HepG2 (cell line): ENCODE results near the gene ZDHHC6.

Experiments used
- NR2F6 ChIP-seq, 2 experiments: IDR thresholded peaks; 2 replicates each; pipeline ENCODE4 v1.6.1; 2016; ENCODE audit warnings: antibody characterized with exemption in 1 of 2, mild to moderate bottlenecking in 1 of 2
- SRSF9 ChIP-seq: fragments of 200-400 bp; formaldehyde crosslinking; IDR thresholded peaks from 2 replicates; pipeline ENCODE4 v1.6.1; 2018; ENCODE audit warnings: borderline replicate concordance, mild to moderate bottlenecking, low read depth, low read length; ENCODE audit not compliant: insufficient read depth, poor library complexity, severe bottlenecking
- ZNF644 ChIP-seq: IDR thresholded peaks from 2 replicates; pipeline ENCODE4 v1.6.1; 2016; ENCODE audit warnings: low read depth
- TF ChIP-seq, protein P1 (sequence below): sonication (generic); formaldehyde crosslinking; IDR thresholded peaks from 2 replicates; pipeline ENCODE4 v1.8.1; 2023; ENCODE audit warnings: missing genetic modification reagents, inconsistent platforms, borderline replicate concordance
- TF ChIP-seq, protein P2 (sequence below): sonication (generic); formaldehyde crosslinking; IDR thresholded peaks from 2 replicates; pipeline ENCODE4 v1.5.0; 2020; ENCODE audit warnings: mild to moderate bottlenecking, missing genetic modification reagents, moderate library complexity

DNA sequence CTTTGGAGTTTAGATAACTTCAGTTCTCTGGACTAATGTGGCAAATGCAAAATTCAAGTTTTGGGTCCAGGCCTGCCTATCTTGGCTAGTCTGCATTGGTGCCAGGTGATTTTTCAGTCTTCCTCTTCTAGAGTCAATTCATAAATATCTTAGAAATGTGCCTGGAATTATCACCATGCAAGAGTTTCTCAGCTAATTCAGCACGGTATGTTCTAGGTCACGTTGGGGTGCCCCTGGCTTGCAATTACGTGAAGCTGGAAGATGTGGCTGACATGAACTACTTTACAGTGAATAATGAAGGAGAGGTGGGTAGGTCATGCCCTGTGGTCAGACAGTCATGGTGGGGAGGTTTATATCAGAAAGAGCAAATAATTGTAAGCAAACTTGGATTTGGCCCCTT lies 25.0 kb downstream of the ZDHHC6 start:
- TF ChIP-seq ZNF644 (CRISPR knock-in tag) (no peak), NR2F6 (IDR thresholded peaks at IDR 0.05) (no peak), NR2F6 (CRISPR knock-in tag; IDR thresholded peaks at IDR 0.05) (no peak), SRSF9 (no peak)
- TF ChIP-seq, protein P1, sequence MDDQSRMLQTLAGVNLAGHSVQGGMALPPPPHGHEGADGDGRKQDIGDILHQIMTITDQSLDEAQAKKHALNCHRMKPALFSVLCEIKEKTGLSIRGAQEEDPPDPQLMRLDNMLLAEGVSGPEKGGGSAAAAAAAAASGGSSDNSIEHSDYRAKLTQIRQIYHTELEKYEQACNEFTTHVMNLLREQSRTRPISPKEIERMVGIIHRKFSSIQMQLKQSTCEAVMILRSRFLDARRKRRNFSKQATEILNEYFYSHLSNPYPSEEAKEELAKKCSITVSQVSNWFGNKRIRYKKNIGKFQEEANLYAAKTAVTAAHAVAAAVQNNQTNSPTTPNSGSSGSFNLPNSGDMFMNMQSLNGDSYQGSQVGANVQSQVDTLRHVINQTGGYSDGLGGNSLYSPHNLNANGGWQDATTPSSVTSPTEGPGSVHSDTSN (CRISPR knock-in tag): no peak
- TF ChIP-seq, protein P2, sequence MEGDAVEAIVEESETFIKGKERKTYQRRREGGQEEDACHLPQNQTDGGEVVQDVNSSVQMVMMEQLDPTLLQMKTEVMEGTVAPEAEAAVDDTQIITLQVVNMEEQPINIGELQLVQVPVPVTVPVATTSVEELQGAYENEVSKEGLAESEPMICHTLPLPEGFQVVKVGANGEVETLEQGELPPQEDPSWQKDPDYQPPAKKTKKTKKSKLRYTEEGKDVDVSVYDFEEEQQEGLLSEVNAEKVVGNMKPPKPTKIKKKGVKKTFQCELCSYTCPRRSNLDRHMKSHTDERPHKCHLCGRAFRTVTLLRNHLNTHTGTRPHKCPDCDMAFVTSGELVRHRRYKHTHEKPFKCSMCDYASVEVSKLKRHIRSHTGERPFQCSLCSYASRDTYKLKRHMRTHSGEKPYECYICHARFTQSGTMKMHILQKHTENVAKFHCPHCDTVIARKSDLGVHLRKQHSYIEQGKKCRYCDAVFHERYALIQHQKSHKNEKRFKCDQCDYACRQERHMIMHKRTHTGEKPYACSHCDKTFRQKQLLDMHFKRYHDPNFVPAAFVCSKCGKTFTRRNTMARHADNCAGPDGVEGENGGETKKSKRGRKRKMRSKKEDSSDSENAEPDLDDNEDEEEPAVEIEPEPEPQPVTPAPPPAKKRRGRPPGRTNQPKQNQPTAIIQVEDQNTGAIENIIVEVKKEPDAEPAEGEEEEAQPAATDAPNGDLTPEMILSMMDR: no peak
